ENCODE data around the gene MPI.

DNA sequence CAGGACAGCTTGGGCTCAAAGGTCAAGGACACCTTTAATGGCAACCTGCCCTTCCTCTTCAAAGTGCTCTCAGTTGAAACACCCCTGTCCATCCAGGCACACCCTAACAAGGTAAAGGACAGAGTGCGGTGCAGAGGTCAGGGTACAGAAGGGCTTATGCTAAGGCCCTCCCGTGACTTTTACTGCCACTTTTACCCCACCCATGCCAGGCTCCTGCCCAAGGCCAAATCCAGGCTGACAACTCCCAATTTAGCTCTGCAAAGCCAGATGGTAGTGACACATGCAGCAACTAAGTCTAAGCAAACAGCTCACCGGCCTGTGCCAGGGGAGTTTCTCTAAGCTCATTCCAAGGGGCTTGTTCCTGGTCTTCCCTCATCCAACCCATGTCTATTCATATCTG lies 1.6 kb downstream of the MPI start:
- TF ChIP-seq, protein P1, sequence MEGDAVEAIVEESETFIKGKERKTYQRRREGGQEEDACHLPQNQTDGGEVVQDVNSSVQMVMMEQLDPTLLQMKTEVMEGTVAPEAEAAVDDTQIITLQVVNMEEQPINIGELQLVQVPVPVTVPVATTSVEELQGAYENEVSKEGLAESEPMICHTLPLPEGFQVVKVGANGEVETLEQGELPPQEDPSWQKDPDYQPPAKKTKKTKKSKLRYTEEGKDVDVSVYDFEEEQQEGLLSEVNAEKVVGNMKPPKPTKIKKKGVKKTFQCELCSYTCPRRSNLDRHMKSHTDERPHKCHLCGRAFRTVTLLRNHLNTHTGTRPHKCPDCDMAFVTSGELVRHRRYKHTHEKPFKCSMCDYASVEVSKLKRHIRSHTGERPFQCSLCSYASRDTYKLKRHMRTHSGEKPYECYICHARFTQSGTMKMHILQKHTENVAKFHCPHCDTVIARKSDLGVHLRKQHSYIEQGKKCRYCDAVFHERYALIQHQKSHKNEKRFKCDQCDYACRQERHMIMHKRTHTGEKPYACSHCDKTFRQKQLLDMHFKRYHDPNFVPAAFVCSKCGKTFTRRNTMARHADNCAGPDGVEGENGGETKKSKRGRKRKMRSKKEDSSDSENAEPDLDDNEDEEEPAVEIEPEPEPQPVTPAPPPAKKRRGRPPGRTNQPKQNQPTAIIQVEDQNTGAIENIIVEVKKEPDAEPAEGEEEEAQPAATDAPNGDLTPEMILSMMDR (IDR thresholded peaks at IDR 0.05; ENCODE audit: low read depth, low read length), result no peak
- no peak for TF ChIP-seq EZH2phosphoT487 (IDR thresholded peaks at IDR 0.05; ENCODE audit: low read depth)
